H9 (cell line): ENCODE data around the gene AKR7A2. TPM values are rescaled to one million over a fixed set of nuclear protein-coding genes. Genes with fewer than 3 reads are reported as not detected.
A peak's percentile ranks its signal among the peaks of the same experiment; 100 is the strongest.

Source experiments
- DNase-seq: peaks from one replicate; pipeline ENCODE4 v3.0.0-alpha.2; 2017
- H2AFZ ChIP-seq: one replicate; pipeline ENCODE4 v1.6.1; 2013; ENCODE audit warnings: mild to moderate bottlenecking, low read length, control low read depth, moderate library complexity
- H2AK5ac ChIP-seq: 2 replicates; pipeline ENCODE4 v1.6.1; 2013; ENCODE audit warnings: low read length, control low read depth, mixed read lengths; ENCODE audit not compliant: insufficient read length
- H2BK120ac ChIP-seq: one replicate; pipeline ENCODE4 v1.6.1; 2013; ENCODE audit warnings: low read depth, mild to moderate bottlenecking, low read length, control low read depth, inconsistent platforms; ENCODE audit not compliant: poor library complexity, severe bottlenecking
- H2BK12ac ChIP-seq: 2 replicates; pipeline ENCODE4 v1.6.1; 2013; ENCODE audit warnings: low read length, control low read depth, mixed read lengths, low read depth; ENCODE audit not compliant: insufficient read length
- H2BK15ac ChIP-seq: 2 replicates; pipeline ENCODE4 v1.6.1; 2013; ENCODE audit warnings: low read depth, low read length, control low read depth
- H2BK20ac ChIP-seq: one replicate; pipeline ENCODE4 v1.6.1; 2013; ENCODE audit warnings: low read depth, mild to moderate bottlenecking, low read length, control low read depth, inconsistent platforms; ENCODE audit not compliant: poor library complexity, severe bottlenecking
- H2BK5ac ChIP-seq: 2 replicates; pipeline ENCODE4 v1.6.1; 2013; ENCODE audit warnings: low read length, control low read depth, mixed read lengths; ENCODE audit not compliant: insufficient read length
- H3K14ac ChIP-seq: 2 replicates; pipeline ENCODE4 v1.6.1; 2013; ENCODE audit warnings: low read length, control low read depth; ENCODE audit not compliant: insufficient read depth
- H3K18ac ChIP-seq: 2 replicates; pipeline ENCODE4 v1.6.1; 2013; ENCODE audit warnings: low read depth, mild to moderate bottlenecking, mixed read lengths, low read length, control low read depth; ENCODE audit not compliant: insufficient read length
- H3K23ac ChIP-seq: 2 replicates; pipeline ENCODE4 v1.6.1; 2013; ENCODE audit warnings: low read length, control low read depth, mixed read lengths, low read depth; ENCODE audit not compliant: insufficient read length
- H3K23me2 ChIP-seq: 2 replicates; pipeline ENCODE4 v1.6.1; 2013; ENCODE audit warnings: low read depth, mild to moderate bottlenecking, mixed read lengths, low read length, control low read depth; ENCODE audit not compliant: insufficient read length, poor library complexity, severe bottlenecking
- H3K27ac ChIP-seq: 2 replicates; pipeline ENCODE4 v1.5.1; 2013; ENCODE audit warnings: low read length, control low read depth, mixed read lengths, low read depth; ENCODE audit not compliant: insufficient read length
- H3K27me3 ChIP-seq: 2 replicates; pipeline ENCODE4 v1.6.1; 2013; ENCODE audit warnings: low read length, control low read depth, inconsistent platforms; ENCODE audit not compliant: insufficient read depth
- H3K4ac ChIP-seq: 2 replicates; pipeline ENCODE4 v1.6.1; 2013; ENCODE audit warnings: low read depth, mild to moderate bottlenecking, control low read depth, inconsistent platforms, low read length, moderate library complexity
- H3K4me1 ChIP-seq: 2 replicates; pipeline ENCODE4 v1.6.1; 2013; ENCODE audit warnings: low read length, control low read depth, inconsistent platforms; ENCODE audit not compliant: insufficient read depth
- H3K4me2 ChIP-seq: 2 replicates; pipeline ENCODE4 v1.6.1; 2013; ENCODE audit warnings: low read length, control low read depth, mixed read lengths; ENCODE audit not compliant: insufficient read length, insufficient read depth
- H3K56ac ChIP-seq: 2 replicates; pipeline ENCODE4 v1.6.1; 2013; ENCODE audit warnings: low read depth, mild to moderate bottlenecking, mixed read lengths, low read length, control low read depth; ENCODE audit not compliant: insufficient read length
- H3K79me1 ChIP-seq: 2 replicates; pipeline ENCODE4 v1.6.1; 2013; ENCODE audit warnings: low read depth, mild to moderate bottlenecking, moderate library complexity, low read length, control low read depth, inconsistent platforms; ENCODE audit not compliant: insufficient read depth, poor library complexity, severe bottlenecking
- H3K79me2 ChIP-seq: 2 replicates; pipeline ENCODE4 v1.6.1; 2013; ENCODE audit warnings: low read length, control low read depth, inconsistent platforms; ENCODE audit not compliant: insufficient read depth
- H3K9ac ChIP-seq: 2 replicates; pipeline ENCODE4 v1.6.1; 2013; ENCODE audit warnings: low read length, control low read depth, mixed read lengths; ENCODE audit not compliant: insufficient read length; ENCODE audit errors: extremely low read depth
- H3K9me3 ChIP-seq: one replicate; pipeline ENCODE4 v1.6.1; 2013; ENCODE audit warnings: low read depth, low read length, inconsistent platforms; ENCODE audit not compliant: control insufficient read depth
- H3T11ph ChIP-seq: one replicate; pipeline ENCODE4 v1.6.1; 2013; ENCODE audit warnings: mild to moderate bottlenecking, low read length, control low read depth, inconsistent platforms
- H4K20me1 ChIP-seq: one replicate; pipeline ENCODE4 v1.6.1; 2013; ENCODE audit not compliant: control insufficient read depth, insufficient read length, insufficient read depth
- H4K5ac ChIP-seq: 2 replicates; pipeline ENCODE4 v1.6.1; 2013; ENCODE audit warnings: low read depth, mild to moderate bottlenecking, mixed read lengths, low read length, control low read depth; ENCODE audit not compliant: insufficient read length
- H4K8ac ChIP-seq: replicated peaks from 2 replicates; pipeline ENCODE4 v1.6.1; 2013; ENCODE audit warnings: low read length, control low read depth, mixed read lengths, low read depth; ENCODE audit not compliant: insufficient read length
- H4K91ac ChIP-seq: 2 replicates; pipeline ENCODE4 v1.6.1; 2013; ENCODE audit warnings: low read depth, mild to moderate bottlenecking, moderate library complexity, mixed read lengths, low read length, control low read depth; ENCODE audit not compliant: insufficient read length
- H3K27ac Mint-ChIP-seq, 3 experiments: 2 replicates in 2 of 3; 3 replicates in 1 of 3; pipeline ENCODE4 v1.8.0; 2020 to 2021; ENCODE audit warnings: mixed read lengths in 3 of 3, mild to moderate bottlenecking in 1 of 3, moderate library complexity in 1 of 3
- H3K27me3 Mint-ChIP-seq: 2 replicates; pipeline ENCODE4 v1.8.0; 2021; ENCODE audit warnings: low read depth, mild to moderate bottlenecking, moderate library complexity, mixed read lengths
- H3K36me3 Mint-ChIP-seq, 3 experiments: 2 replicates in 2 of 3; 3 replicates in 1 of 3; pipeline ENCODE4 v1.8.0; 2020 to 2021; ENCODE audit warnings: low read depth in 3 of 3, mixed read lengths in 3 of 3; ENCODE audit not compliant: insufficient read depth in 1 of 3
- H3K4me1 Mint-ChIP-seq, 2 experiments: 2 replicates each; pipeline ENCODE4 v1.8.0; 2020; ENCODE audit warnings: mixed read lengths in 2 of 2
- H3K4me3 Mint-ChIP-seq, 2 experiments: 2 replicates in 1 of 2; 3 replicates in 1 of 2; pipeline ENCODE4 v1.8.0; 2020 to 2021; ENCODE audit warnings: mild to moderate bottlenecking in 2 of 2, mixed read lengths in 2 of 2, moderate library complexity in 1 of 2
- H3K9me3 Mint-ChIP-seq, 2 experiments: 2 replicates in 1 of 2; 3 replicates in 1 of 2; pipeline ENCODE4 v1.8.0; 2020; ENCODE audit warnings: mild to moderate bottlenecking in 2 of 2, mixed read lengths in 2 of 2, moderate library complexity in 1 of 2
- CTCF ChIP-seq: fragments of 200-600 bp; sonication (generic); conservative IDR thresholded peaks from 3 replicates; pipeline ENCODE4 v1.8.0; 2021; ENCODE audit warnings: antibody characterized with exemption, mild to moderate bottlenecking
- WGBS: extraction: QIAGEN DNeasy Blood & Tissue Kit; methylation state at CpG from one replicate; pipeline ENCODE4 v1.1.7; 2013; ENCODE audit warnings: missing lambda C conversion rate, low lambda C conversion rate, mixed read lengths; ENCODE audit not compliant: insufficient read length; ENCODE audit errors: extremely low coverage; 5-methylcytosine and 5-hydroxymethylcytosine counted together
- total RNA-seq: library from RNA; stranded (reverse); gene quantifications from 2 replicates; pipeline ENCODE4 v1.2.1, GENCODE V29; 2021

AKR7A2 gene
- total RNA-seq, 1 experiment from 2014 or later: 50.3 TPM

- no peaks in the 10 kb centered on the region for H3K9me3 Mint-ChIP-seq
- H2BK20ac ChIP-seq: no peak overlapping the region
- H3K79me2 ChIP-seq: no peaks in the 10 kb centered on the region
- no peak overlapping the region for H4K5ac ChIP-seq
- no peaks in the 10 kb centered on the region for H3K4me1 ChIP-seq
- WGBS: no CpG with 5 or more reads among the region's 14 CpGs
- no peak overlapping the region for H3K27ac ChIP-seq
- no peak overlapping the region for H3K18ac ChIP-seq
- no peaks in the 10 kb centered on the region for H3K23me2 ChIP-seq
- H3K4me1 Mint-ChIP-seq: no peaks in the 10 kb centered on the region
- H3K27me3 Mint-ChIP-seq: no peaks in the 10 kb centered on the region; the same call in 1 of the 2 replicates
- H2BK15ac ChIP-seq: no peak overlapping the region
- TF ChIP-seq CTCF: no peak
- no peak overlapping the region for H3K4me2 ChIP-seq
- no peaks in the 10 kb centered on the region for H3K79me1 ChIP-seq
- no peak overlapping the region for H3K4me3 Mint-ChIP-seq
- no peaks in the 10 kb centered on the region for H3K9me3 ChIP-seq
- no peak overlapping the region for H2AFZ ChIP-seq
- H3T11ph ChIP-seq: no peak overlapping the region
- peaks cover 10 to 16% (median 12%) of the 10 kb centered on the region in 3 experiments; a peak in 6 of 7 replicates for H3K36me3 Mint-ChIP-seq
- no peak overlapping the region for H3K23ac ChIP-seq
- no peak overlapping the region for H4K8ac ChIP-seq
- H3K14ac ChIP-seq: no peak overlapping the region; the same call in 1 of the 2 replicates
- H3K9ac ChIP-seq: no peak overlapping the region
- no peak overlapping the region for H2BK5ac ChIP-seq
- H3K27ac Mint-ChIP-seq: peak overlapping the region in 1 of 3 experiments; percentile 37; a peak in 1 of 7 replicates
- no peak for DNase-seq
- H3K27me3 ChIP-seq: no peaks in the 10 kb centered on the region
- no peak overlapping the region for H3K56ac ChIP-seq
- H3K4ac ChIP-seq: no peak overlapping the region
- no peak overlapping the region for H4K91ac ChIP-seq
- no peak overlapping the region for H2AK5ac ChIP-seq
- no peaks in the 10 kb centered on the region for H4K20me1 ChIP-seq
- H2BK12ac ChIP-seq: no peak overlapping the region
- H2BK120ac ChIP-seq: no peak overlapping the region
These were observed 18.6 kb upstream of the AKR7A2 start for GRCh38 chr1:19330449-19331135.
